A673 (cell line): Measurements from ENCODE around the gene NAA10. TPM values are rescaled to one million over a fixed set of nuclear protein-coding genes. Genes with fewer than 3 reads are reported as not detected.
A peak's percentile ranks its signal among the peaks of the same experiment; 100 is the strongest.

Source experiments
- BruUV-seq: library from RNA; stranded (reverse); fragments of 400-500 nt; replicated peaks from 2 replicates; lab custom pipeline; 2021; lab: Mats Ljungman, UMichigan
- CTCF ChIA-PET: fragments of 300-600 bp; sonication (Branson Sonifier 250); formaldehyde crosslinking; loops from one replicate; lab custom pipeline; 2022; ENCODE audit warnings: antibody characterized with exemption; lab: Charles Lee
- POLR2A ChIA-PET: fragments of 300-600 bp; sonication (Branson Sonifier 250); formaldehyde crosslinking; loops from one replicate; lab custom pipeline; 2022; ENCODE audit warnings: antibody characterized with exemption; ENCODE audit not compliant: low non-redundant PET; lab: Charles Lee
- DNase-seq: peaks from one replicate; pipeline ENCODE4 v3.0.0-alpha.2; 2015; ENCODE audit warnings: low spot score
- H3K27ac ChIP-seq: fragments of 200-600 bp; sonication (generic); 2 replicates; pipeline ENCODE4 v1.5.1; 2016; ENCODE audit warnings: mixed run types, low read depth, mild to moderate bottlenecking, mixed read lengths, antibody characterized with exemption, low read length; ENCODE audit not compliant: poor library complexity, severe bottlenecking
- H3K27me3 ChIP-seq: fragments of 200-600 bp; sonication (generic); replicated peaks from 2 replicates; pipeline ENCODE4 v1.6.1; 2017; ENCODE audit warnings: mixed run types, low read depth, mild to moderate bottlenecking, mixed read lengths, antibody characterized with exemption, low read length; ENCODE audit not compliant: insufficient read depth, poor library complexity
- H3K36me3 ChIP-seq: fragments of 200-600 bp; sonication (generic); 2 replicates; pipeline ENCODE4 v1.6.1; 2016; ENCODE audit warnings: mixed run types, mild to moderate bottlenecking, mixed read lengths, antibody characterized with exemption, low read length; ENCODE audit not compliant: insufficient read depth, poor library complexity, severe bottlenecking
- H3K4me1 ChIP-seq: fragments of 200-600 bp; sonication (generic); 2 replicates; pipeline ENCODE4 v1.6.1; 2017; ENCODE audit warnings: mixed run types, mild to moderate bottlenecking, mixed read lengths, antibody characterized with exemption, low read length; ENCODE audit not compliant: insufficient read depth, poor library complexity, severe bottlenecking
- H3K4me3 ChIP-seq: fragments of 200-600 bp; sonication (generic); 2 replicates; pipeline ENCODE4 v1.5.1; 2016; ENCODE audit warnings: low read depth, mixed run types, mild to moderate bottlenecking, mixed read lengths, low read length; ENCODE audit not compliant: poor library complexity, severe bottlenecking
- H3K9me3 ChIP-seq: fragments of 200-600 bp; sonication (generic); 2 replicates; pipeline ENCODE4 v1.6.1; 2016; ENCODE audit warnings: mixed run types, low read depth, mild to moderate bottlenecking, mixed read lengths, antibody characterized with exemption, low read length; ENCODE audit not compliant: poor library complexity, severe bottlenecking
- CTCF ChIP-seq: fragments of 300-800, 200-600 bp; sonication (generic); conservative IDR thresholded peaks from 2 replicates; pipeline ENCODE4 v1.5.1; 2017; ENCODE audit warnings: low read depth, mild to moderate bottlenecking, antibody characterized with exemption, low read length, moderate library complexity, mixed read lengths
- EZH2 ChIP-seq: fragments of 200-600 bp; sonication (generic); IDR thresholded peaks from 2 replicates; pipeline ENCODE4 v1.6.1; 2017; ENCODE audit warnings: borderline replicate concordance, low read depth, mild to moderate bottlenecking, mixed read lengths, antibody characterized with exemption, low read length; ENCODE audit not compliant: poor library complexity, severe bottlenecking
- intact Hi-C: fragments of 100-400 bp; cut with micrococcal nuclease; formaldehyde crosslinking; loops from one replicate; pipeline ENCODE4 v1.10.0; 2022; ENCODE audit not compliant: unreplicated experiment
- total RNA-seq: library from RNA; stranded (reverse); gene quantifications from 2 replicates; pipeline ENCODE4 v1.2.3, GENCODE V29; 2021

NAA10 gene
- total RNA-seq, 1 experiment from 2014 or later = 140 TPM

GRCh38 chrX:153937056-153937455 is 2.2 kb upstream of the NAA10 start:
- no peak for TF ChIP-seq CTCF
- TF ChIP-seq EZH2 = no peak
- no peaks in the 10 kb centered on the region for H3K9me3 ChIP-seq
- H3K27ac ChIP-seq = no peak overlapping the region
- no peaks in the 10 kb centered on the region for H3K4me1 ChIP-seq
- POLR2A ChIA-PET = no interaction called here
- no peaks in the 10 kb centered on the region for H3K36me3 ChIP-seq
- intact Hi-C loops = no loop called here
- DNase-seq = no peak
- H3K4me3 ChIP-seq = no peak overlapping the region
- CTCF ChIA-PET = no interaction called here
- no peaks in the 10 kb centered on the region for H3K27me3 ChIP-seq
- no TSS peak for BruUV-seq

- CTCF ChIA-PET = no interaction called here
- Histone ChIP-seq H3K36me3 (no peaks in the 10 kb centered on the region), H3K9me3 (no peaks in the 10 kb centered on the region), H3K4me1 (no peaks in the 10 kb centered on the region), H3K27me3 (no peaks in the 10 kb centered on the region), H3K4me3 (peak overlapping the region; percentile 48), H3K27ac (no peak overlapping the region)
- TF ChIP-seq EZH2 = no peak
- no peak for TF ChIP-seq CTCF
- POLR2A ChIA-PET = interaction anchor here (0.6 kb wide), 1 partner anchor 162 kb away, joined by 3 read pairs; the partner anchor contains the start of gene MECP2
- BruUV-seq = no TSS peak
- DNase-seq = no peak
- intact Hi-C loops = no loop called here
Measured at GRCh38 chrX:153935326-153935851, 552 bp upstream of the NAA10 start.

DNA sequence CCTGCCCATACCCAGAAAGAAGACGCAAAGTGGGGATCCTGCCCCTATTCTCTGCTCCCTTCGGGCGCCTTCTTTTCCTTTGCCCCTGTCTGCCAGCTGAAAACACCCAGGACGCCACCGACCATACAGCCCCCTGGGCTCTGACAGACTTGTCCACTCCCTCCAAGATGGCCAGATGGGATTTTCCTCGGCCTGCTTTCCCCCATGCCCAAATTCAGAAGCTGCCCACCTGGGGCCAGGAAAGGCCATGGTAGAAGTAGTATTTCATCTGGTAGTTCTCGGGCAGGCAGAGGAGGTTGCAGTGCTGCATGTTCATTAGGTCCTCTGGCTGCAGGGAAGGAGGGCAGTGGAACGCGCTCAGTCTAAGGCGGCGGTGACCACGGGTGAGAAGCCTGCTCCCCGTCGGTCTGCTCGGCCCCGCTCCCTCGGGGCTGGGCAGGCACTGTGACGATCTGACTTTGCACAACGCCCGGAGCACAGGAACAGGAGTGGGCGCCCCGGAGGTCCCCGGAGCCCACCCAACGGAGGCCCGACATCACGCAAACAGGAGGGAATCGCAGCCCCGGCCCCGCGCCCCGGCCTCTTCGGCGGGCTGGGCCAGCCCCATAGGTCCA is 582 bp downstream of the NAA10 start:
- Histone ChIP-seq H3K4me3 (peak overlapping the region; percentile 60), H3K9me3 (no peaks in the 10 kb centered on the region), H3K36me3 (no peaks in the 10 kb centered on the region), H3K4me1 (no peaks in the 10 kb centered on the region), H3K27me3 (no peaks in the 10 kb centered on the region), H3K27ac (peak overlapping the region; percentile 76)
- intact Hi-C loops = no loop called here
- no peak for TF ChIP-seq CTCF
- no peak for TF ChIP-seq EZH2
- BruUV-seq = no TSS peak
- no peak for DNase-seq
- ChIA-PET CTCF (no interaction called here), POLR2A (interaction anchor here (0.6 kb wide), 1 partner anchor 163 kb away, joined by 3 read pairs; the partner anchor contains the start of gene MECP2)
